H9 (cell line): ENCODE measurements around the gene WBP1. TPM values are rescaled to one million over a fixed set of nuclear protein-coding genes. Genes with fewer than 3 reads are reported as not detected.
A peak's percentile ranks its signal among the peaks of the same experiment; 100 is the strongest.

Experiments
- DNase-seq: peaks from one replicate; pipeline ENCODE4 v3.0.0-alpha.2; 2017
- H2AFZ ChIP-seq: one replicate; pipeline ENCODE4 v1.6.1; 2013; ENCODE audit warnings: mild to moderate bottlenecking, low read length, control low read depth, moderate library complexity
- H2AK5ac ChIP-seq: 2 replicates; pipeline ENCODE4 v1.6.1; 2013; ENCODE audit warnings: low read length, control low read depth, mixed read lengths; ENCODE audit not compliant: insufficient read length
- H2BK120ac ChIP-seq: one replicate; pipeline ENCODE4 v1.6.1; 2013; ENCODE audit warnings: low read depth, mild to moderate bottlenecking, low read length, control low read depth, inconsistent platforms; ENCODE audit not compliant: poor library complexity, severe bottlenecking
- H2BK12ac ChIP-seq: 2 replicates; pipeline ENCODE4 v1.6.1; 2013; ENCODE audit warnings: low read length, control low read depth, mixed read lengths, low read depth; ENCODE audit not compliant: insufficient read length
- H2BK15ac ChIP-seq: 2 replicates; pipeline ENCODE4 v1.6.1; 2013; ENCODE audit warnings: low read depth, low read length, control low read depth
- H2BK20ac ChIP-seq: one replicate; pipeline ENCODE4 v1.6.1; 2013; ENCODE audit warnings: low read depth, mild to moderate bottlenecking, low read length, control low read depth, inconsistent platforms; ENCODE audit not compliant: poor library complexity, severe bottlenecking
- H2BK5ac ChIP-seq: 2 replicates; pipeline ENCODE4 v1.6.1; 2013; ENCODE audit warnings: low read length, control low read depth, mixed read lengths; ENCODE audit not compliant: insufficient read length
- H3K14ac ChIP-seq: 2 replicates; pipeline ENCODE4 v1.6.1; 2013; ENCODE audit warnings: low read length, control low read depth; ENCODE audit not compliant: insufficient read depth
- H3K18ac ChIP-seq: 2 replicates; pipeline ENCODE4 v1.6.1; 2013; ENCODE audit warnings: low read depth, mild to moderate bottlenecking, mixed read lengths, low read length, control low read depth; ENCODE audit not compliant: insufficient read length
- H3K23ac ChIP-seq: 2 replicates; pipeline ENCODE4 v1.6.1; 2013; ENCODE audit warnings: low read length, control low read depth, mixed read lengths, low read depth; ENCODE audit not compliant: insufficient read length
- H3K23me2 ChIP-seq: 2 replicates; pipeline ENCODE4 v1.6.1; 2013; ENCODE audit warnings: low read depth, mild to moderate bottlenecking, mixed read lengths, low read length, control low read depth; ENCODE audit not compliant: insufficient read length, poor library complexity, severe bottlenecking
- H3K27ac ChIP-seq: 2 replicates; pipeline ENCODE4 v1.5.1; 2013; ENCODE audit warnings: low read length, control low read depth, mixed read lengths, low read depth; ENCODE audit not compliant: insufficient read length
- H3K27me3 ChIP-seq: 2 replicates; pipeline ENCODE4 v1.6.1; 2013; ENCODE audit warnings: low read length, control low read depth, inconsistent platforms; ENCODE audit not compliant: insufficient read depth
- H3K4ac ChIP-seq: 2 replicates; pipeline ENCODE4 v1.6.1; 2013; ENCODE audit warnings: low read depth, mild to moderate bottlenecking, control low read depth, inconsistent platforms, low read length, moderate library complexity
- H3K4me1 ChIP-seq: 2 replicates; pipeline ENCODE4 v1.6.1; 2013; ENCODE audit warnings: low read length, control low read depth, inconsistent platforms; ENCODE audit not compliant: insufficient read depth
- H3K4me2 ChIP-seq: 2 replicates; pipeline ENCODE4 v1.6.1; 2013; ENCODE audit warnings: low read length, control low read depth, mixed read lengths; ENCODE audit not compliant: insufficient read length, insufficient read depth
- H3K56ac ChIP-seq: 2 replicates; pipeline ENCODE4 v1.6.1; 2013; ENCODE audit warnings: low read depth, mild to moderate bottlenecking, mixed read lengths, low read length, control low read depth; ENCODE audit not compliant: insufficient read length
- H3K79me1 ChIP-seq: 2 replicates; pipeline ENCODE4 v1.6.1; 2013; ENCODE audit warnings: low read depth, mild to moderate bottlenecking, moderate library complexity, low read length, control low read depth, inconsistent platforms; ENCODE audit not compliant: insufficient read depth, poor library complexity, severe bottlenecking
- H3K79me2 ChIP-seq: 2 replicates; pipeline ENCODE4 v1.6.1; 2013; ENCODE audit warnings: low read length, control low read depth, inconsistent platforms; ENCODE audit not compliant: insufficient read depth
- H3K9ac ChIP-seq: 2 replicates; pipeline ENCODE4 v1.6.1; 2013; ENCODE audit warnings: low read length, control low read depth, mixed read lengths; ENCODE audit not compliant: insufficient read length; ENCODE audit errors: extremely low read depth
- H3K9me3 ChIP-seq: one replicate; pipeline ENCODE4 v1.6.1; 2013; ENCODE audit warnings: low read depth, low read length, inconsistent platforms; ENCODE audit not compliant: control insufficient read depth
- H3T11ph ChIP-seq: one replicate; pipeline ENCODE4 v1.6.1; 2013; ENCODE audit warnings: mild to moderate bottlenecking, low read length, control low read depth, inconsistent platforms
- H4K20me1 ChIP-seq: one replicate; pipeline ENCODE4 v1.6.1; 2013; ENCODE audit not compliant: control insufficient read depth, insufficient read length, insufficient read depth
- H4K5ac ChIP-seq: 2 replicates; pipeline ENCODE4 v1.6.1; 2013; ENCODE audit warnings: low read depth, mild to moderate bottlenecking, mixed read lengths, low read length, control low read depth; ENCODE audit not compliant: insufficient read length
- H4K8ac ChIP-seq: replicated peaks from 2 replicates; pipeline ENCODE4 v1.6.1; 2013; ENCODE audit warnings: low read length, control low read depth, mixed read lengths, low read depth; ENCODE audit not compliant: insufficient read length
- H4K91ac ChIP-seq: 2 replicates; pipeline ENCODE4 v1.6.1; 2013; ENCODE audit warnings: low read depth, mild to moderate bottlenecking, moderate library complexity, mixed read lengths, low read length, control low read depth; ENCODE audit not compliant: insufficient read length
- H3K27ac Mint-ChIP-seq, 3 experiments: 2 replicates in 2 of 3; 3 replicates in 1 of 3; pipeline ENCODE4 v1.8.0; 2020 to 2021; ENCODE audit warnings: mixed read lengths in 3 of 3, mild to moderate bottlenecking in 1 of 3, moderate library complexity in 1 of 3
- H3K27me3 Mint-ChIP-seq: 2 replicates; pipeline ENCODE4 v1.8.0; 2021; ENCODE audit warnings: low read depth, mild to moderate bottlenecking, moderate library complexity, mixed read lengths
- H3K36me3 Mint-ChIP-seq, 3 experiments: 2 replicates in 2 of 3; 3 replicates in 1 of 3; pipeline ENCODE4 v1.8.0; 2020 to 2021; ENCODE audit warnings: low read depth in 3 of 3, mixed read lengths in 3 of 3; ENCODE audit not compliant: insufficient read depth in 1 of 3
- H3K4me1 Mint-ChIP-seq, 2 experiments: 2 replicates each; pipeline ENCODE4 v1.8.0; 2020; ENCODE audit warnings: mixed read lengths in 2 of 2
- H3K4me3 Mint-ChIP-seq, 2 experiments: 2 replicates in 1 of 2; 3 replicates in 1 of 2; pipeline ENCODE4 v1.8.0; 2020 to 2021; ENCODE audit warnings: mild to moderate bottlenecking in 2 of 2, mixed read lengths in 2 of 2, moderate library complexity in 1 of 2
- H3K9me3 Mint-ChIP-seq, 2 experiments: 2 replicates in 1 of 2; 3 replicates in 1 of 2; pipeline ENCODE4 v1.8.0; 2020; ENCODE audit warnings: mild to moderate bottlenecking in 2 of 2, mixed read lengths in 2 of 2, moderate library complexity in 1 of 2
- CTCF ChIP-seq: fragments of 200-600 bp; sonication (generic); conservative IDR thresholded peaks from 3 replicates; pipeline ENCODE4 v1.8.0; 2021; ENCODE audit warnings: antibody characterized with exemption, mild to moderate bottlenecking
- WGBS: extraction: QIAGEN DNeasy Blood & Tissue Kit; methylation state at CpG from one replicate; pipeline ENCODE4 v1.1.7; 2013; ENCODE audit warnings: missing lambda C conversion rate, low lambda C conversion rate, mixed read lengths; ENCODE audit not compliant: insufficient read length; ENCODE audit errors: extremely low coverage; 5-methylcytosine and 5-hydroxymethylcytosine counted together
- total RNA-seq: library from RNA; stranded (reverse); gene quantifications from 2 replicates; pipeline ENCODE4 v1.2.1, GENCODE V29; 2021

Gene WBP1
- total RNA-seq, 1 experiment from 2014 or later = 82.1 TPM

DNA sequence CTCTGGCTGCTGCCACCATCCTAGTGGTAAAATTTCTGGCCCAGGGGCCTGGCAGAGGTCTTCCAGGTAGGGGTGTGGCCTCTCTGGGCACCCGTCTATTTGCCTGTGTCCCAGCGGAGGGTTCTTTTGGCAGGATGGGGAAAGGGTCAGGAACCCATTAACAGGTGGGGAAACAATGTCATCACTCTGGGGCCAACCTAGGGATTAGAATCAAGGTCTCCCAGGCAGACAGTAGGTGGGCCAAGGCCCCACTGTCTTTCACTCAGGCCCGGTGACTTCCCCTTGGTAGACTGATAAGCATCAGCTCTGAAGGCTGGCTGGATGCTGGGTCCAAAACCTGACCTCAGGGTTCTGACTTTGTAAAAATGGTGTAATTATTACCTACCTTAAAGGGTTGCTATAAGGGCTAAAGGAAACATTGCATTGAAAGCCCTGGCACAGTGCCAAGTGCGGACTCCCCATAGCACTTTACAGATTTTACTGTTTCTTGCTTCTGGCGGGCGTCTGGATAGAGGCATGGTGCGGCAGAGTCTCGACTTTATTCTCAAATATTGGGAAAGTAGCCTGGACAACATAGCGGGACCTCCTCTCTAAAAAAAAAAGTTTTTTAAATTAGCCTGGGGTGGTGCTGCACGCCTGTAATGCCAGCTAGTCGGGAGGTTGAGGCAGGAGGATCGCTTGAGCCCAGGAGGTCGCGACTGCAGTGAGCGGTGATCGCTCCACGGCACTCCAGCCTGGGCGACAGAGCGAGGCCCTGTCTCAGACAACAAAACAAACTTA is 38.9 kb downstream of the WBP1 start:
- H3K4me3 Mint-ChIP-seq = peak overlapping the region; percentile 75 to 82
- Histone ChIP-seq H3K4me2 (peak overlapping the region; percentile 59), H4K20me1 (no peaks in the 10 kb centered on the region)

More for the DNA sequence above, 38.9 kb downstream of the WBP1 start:
- Histone ChIP-seq H3K27me3 (peaks cover 65% of the 10 kb centered on the region), H3K18ac (no peak overlapping the region), H2BK15ac (no peak overlapping the region), H2BK5ac (no peak overlapping the region), H3K79me2 (no peaks in the 10 kb centered on the region), H3K9me3 (no peaks in the 10 kb centered on the region), H3K9ac (no peak overlapping the region), H2AK5ac (no peak overlapping the region), H3K14ac (no peak overlapping the region), H2AFZ (no peak overlapping the region), H4K91ac (no peak overlapping the region), H2BK120ac (no peak overlapping the region), H2BK20ac (no peak overlapping the region), H4K8ac (no peak overlapping the region), H3K27ac (no peak overlapping the region), H3K4ac (no peak overlapping the region), H3K23ac (no peak overlapping the region), H3K79me1 (no peaks in the 10 kb centered on the region), H3T11ph (no peak overlapping the region), H3K23me2 (peaks cover 25% of the 10 kb centered on the region), H4K5ac (no peak overlapping the region), H2BK12ac (no peak overlapping the region), H3K4me1 (no peaks in the 10 kb centered on the region), H3K56ac (no peak overlapping the region)
- peaks cover 0 to 2% of the 10 kb centered on the region in 2 experiments; a peak in 2 of 5 replicates for H3K9me3 Mint-ChIP-seq
- H3K36me3 Mint-ChIP-seq = peaks cover 16 to 25% (median 22%) of the 10 kb centered on the region in 3 experiments
- H3K4me1 Mint-ChIP-seq = peaks cover 32 to 43% of the 10 kb centered on the region in 2 experiments
- no peak for TF ChIP-seq CTCF
- no peak overlapping the region for H3K27ac Mint-ChIP-seq
- no peak for DNase-seq
- H3K27me3 Mint-ChIP-seq = peaks cover 79% of the 10 kb centered on the region
- no CpG with 5 or more reads among the region's 19 CpGs for WGBS
